NCI-H1417 (cell line): Measurements from ENCODE around the gene MACROD1.
A peak's percentile ranks its signal among the peaks of the same experiment; 100 is the strongest.

ENCODE experiments used
- DNase-seq, 3 experiments: peaks; one replicate each; lab custom pipeline; 2025; lab: John Stamatoyannopoulos, UW

MACROD1 gene

GRCh38 chr11:64093233-64094039, 72.5 kb downstream of the MACROD1 start:
- peak; percentile 23 to 83 (median 69) for DNase-seq

- DNase-seq = no peak
These were observed 73.2 kb downstream of the MACROD1 start for GRCh38 chr11:64092761-64093136.

DNA sequence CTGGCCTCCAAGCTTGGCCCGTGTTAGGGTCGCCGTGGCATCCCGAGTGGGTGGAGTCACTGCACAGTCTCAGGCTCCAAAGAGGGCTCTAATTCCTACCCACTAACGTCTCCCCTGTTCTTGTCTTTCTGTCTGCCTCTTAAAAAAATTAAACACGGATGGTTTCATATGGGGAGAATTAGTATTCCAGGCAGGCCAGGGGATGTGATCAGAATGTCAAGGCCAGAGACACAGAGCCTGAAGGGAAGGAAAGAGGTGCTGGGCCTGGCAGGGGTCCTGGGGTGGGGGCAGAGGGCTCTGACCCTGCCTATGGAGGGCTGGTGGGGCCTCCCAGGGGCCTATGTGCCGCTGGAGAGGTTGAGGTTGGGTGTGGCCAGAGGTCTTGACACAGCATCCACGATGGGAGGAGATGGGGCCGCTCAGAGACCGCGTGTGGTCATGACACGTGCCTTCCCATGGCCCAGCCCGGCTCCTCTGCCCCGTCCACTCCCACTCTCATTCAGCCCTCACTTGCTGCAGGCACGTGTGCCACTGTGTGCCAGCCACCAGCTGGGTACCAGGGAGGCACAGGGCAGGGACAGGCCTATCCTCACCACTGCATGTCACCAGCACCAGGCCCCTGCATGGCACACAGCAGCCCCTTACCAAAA, 73.7 kb downstream of the MACROD1 start:
- no peak for DNase-seq

- DNase-seq = no peak
These were observed 75.0 kb downstream of the MACROD1 start for GRCh38 chr11:64090806-64091516.

DNA sequence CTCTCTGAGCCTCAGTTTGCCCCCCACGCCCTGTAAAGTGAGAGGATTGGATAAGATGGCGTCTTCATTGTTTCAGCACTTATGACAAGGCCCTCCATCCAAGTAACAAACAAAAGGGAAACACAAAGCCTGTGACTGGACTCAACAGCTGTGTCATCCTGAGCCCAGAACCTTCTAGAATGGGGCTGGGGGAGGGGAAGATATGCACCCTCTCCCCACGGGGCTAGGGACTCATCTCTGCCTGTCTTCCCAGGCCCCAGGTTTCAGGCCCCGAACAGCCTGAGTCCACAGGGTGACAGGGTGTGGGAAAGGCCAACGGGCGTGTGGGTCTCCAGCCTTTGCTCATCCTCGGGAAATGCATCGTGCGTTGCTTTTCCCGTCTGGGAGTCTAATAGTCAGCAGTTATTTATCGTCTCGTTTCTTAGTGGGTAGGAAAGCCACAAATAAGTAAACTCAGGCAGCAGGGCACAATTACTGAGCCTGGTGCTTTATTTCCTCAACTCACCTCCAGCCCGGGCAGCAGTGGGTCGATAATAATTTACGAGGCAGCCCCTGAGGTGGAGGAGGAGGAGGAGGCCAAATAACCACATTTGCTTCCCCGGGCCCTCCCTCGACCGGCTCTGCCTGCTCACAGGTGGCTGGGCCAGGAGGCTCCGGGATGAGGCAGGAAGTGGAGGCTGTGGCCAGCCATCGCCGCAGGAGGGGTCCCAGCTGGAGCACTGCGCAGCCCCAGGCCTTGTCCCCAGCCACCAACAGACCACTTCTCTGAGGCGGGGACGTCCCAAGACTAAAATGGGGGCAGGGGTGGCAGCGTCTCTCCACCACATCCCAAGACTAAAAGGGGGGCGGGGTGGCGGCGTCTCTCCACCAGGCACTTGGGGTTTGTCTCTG, 75.8 kb downstream of the MACROD1 start:
- DNase-seq = no peak

DNA sequence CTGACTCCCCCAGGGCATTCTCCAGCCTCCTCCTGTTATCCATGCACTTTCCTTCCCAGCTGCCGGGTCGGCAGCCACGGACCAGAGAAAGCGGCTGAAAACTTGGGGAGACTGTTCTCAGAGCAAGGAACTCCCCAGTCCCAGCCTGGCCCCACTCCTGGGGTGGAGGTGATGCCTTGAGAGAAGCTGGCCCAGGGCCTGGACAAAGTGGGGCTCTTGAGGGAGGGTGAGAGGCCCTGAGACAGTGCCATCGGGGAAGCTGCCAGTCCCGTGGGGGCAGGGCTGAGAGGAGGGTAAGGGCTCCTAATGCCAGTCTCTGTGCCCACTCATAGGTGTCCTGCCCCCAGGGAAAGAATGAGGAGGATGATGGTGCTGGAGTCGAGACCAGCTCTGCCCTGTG, 76.4 kb downstream of the MACROD1 start:
- DNase-seq = no peak

DNA sequence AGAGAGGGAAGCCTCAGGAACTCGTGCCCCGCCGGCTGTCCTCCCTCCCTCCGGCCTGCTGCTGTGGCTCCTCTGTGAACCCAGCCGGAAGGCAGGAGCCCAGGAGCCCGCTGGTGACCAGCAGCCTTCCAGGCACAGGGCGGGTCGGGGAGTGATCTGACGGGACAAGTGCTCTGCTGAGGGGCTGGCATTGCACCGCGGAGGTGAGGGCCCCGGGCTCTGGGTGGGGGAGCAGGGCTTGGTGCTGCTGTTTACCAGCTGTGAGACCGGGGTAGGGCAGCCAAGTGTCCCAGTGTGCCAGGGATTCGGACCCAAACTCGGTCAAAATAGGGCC, 76.9 kb downstream of the MACROD1 start:
- DNase-seq = no peak

DNA sequence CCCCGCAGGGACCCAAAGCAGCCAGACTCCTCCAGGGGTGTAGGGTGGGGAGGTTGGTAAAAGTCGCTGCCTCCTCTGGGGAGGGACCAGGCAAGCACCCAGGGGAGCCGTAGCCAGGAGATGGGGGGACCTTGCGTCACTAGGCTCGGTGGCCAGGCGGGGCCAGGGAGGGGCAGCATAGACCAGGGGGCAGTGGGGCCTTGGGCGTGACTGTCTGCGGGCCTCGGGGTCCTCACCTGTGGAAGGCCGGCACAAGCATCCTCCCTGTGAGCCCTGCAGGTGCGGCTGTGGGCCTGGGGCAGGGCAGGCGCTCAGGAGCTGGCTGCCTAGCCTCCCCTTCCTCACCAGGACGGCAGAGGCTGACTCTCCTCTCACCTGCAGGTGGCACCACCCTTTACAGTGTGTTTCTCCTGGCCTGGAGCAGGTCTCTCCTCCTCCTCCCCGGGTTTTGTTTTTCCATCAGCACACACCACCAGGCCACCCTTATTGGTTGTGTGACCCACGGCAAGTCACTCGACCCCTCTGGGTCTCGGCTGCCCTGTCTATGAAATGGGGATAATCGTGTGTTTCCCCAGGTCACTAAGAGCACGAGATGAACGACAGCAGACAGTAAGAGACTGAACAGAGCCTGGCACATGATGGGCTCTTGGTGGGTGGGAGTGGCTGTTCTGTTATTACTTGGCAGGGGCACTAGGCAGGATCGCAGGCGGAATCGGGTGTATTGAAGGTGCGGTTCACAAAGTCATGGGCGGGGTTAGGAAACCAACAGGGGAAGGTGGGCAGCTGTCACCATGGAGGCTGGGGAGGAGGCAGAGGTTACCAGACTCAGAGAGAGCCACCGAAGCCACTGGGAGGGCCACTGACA, 77.5 kb downstream of the MACROD1 start:
- peak in 1 of 3 experiments; percentile 47 for DNase-seq

DNA sequence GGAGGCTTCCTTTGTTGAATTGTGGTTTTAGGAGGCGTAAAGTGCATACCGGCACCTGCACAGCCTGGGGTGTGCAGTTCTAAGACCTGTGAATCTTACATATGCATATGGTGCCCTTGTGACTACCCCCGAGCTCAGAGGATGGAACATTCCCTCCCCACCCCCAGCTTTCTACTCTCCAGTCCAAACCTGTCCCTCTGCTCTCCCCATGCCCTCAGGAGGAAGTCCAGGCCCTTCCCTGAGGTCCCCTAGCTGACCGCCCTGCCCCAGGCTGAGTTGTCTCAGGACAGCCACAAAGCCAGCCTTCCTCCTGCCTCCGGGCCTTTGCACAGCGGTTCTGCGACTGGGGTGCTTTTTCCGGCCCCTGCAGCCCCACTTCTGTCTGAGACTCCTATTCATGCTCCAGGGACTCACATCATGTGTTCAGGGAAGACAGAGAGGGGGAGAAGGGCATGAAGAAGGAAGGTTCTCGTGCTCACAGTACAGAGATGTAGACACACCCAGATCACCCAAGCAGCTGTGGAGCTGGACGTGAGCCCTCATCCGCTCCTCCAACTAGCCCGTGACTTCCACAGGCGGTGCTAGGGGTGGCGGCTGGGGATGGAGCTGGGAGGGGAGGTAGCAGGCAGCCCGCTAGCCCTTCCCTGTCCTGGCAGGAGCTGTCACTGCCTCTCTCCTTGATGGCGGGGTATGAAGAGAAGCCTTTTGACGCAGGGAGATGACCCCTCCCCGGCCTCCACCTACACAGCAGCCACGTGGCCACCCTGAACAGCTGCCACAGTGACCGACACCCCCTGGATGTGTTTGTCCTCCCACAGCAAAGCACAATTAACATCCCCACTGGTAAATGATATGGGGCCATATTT, 79.4 kb downstream of the MACROD1 start:
- peak; percentile 63 to 82 (median 71) for DNase-seq

DNA sequence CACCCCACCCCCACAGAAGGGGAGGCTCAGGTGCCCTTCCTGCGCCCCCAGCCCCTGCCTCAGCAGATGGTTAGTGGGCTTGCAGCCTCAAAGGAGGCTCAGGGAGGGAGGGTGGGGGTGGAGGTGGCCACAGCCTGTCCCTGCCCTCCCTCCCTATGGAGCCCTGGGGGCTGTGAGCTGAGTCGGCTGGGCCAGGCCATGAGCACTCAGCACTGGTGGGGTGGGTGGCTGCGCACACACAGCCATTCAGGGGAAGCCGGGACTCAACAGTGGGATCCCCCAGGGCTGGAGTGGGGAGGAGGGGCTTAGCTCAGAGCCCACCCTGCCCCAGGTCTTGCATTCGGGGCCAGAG, 80.0 kb downstream of the MACROD1 start:
- DNase-seq = no peak

DNA sequence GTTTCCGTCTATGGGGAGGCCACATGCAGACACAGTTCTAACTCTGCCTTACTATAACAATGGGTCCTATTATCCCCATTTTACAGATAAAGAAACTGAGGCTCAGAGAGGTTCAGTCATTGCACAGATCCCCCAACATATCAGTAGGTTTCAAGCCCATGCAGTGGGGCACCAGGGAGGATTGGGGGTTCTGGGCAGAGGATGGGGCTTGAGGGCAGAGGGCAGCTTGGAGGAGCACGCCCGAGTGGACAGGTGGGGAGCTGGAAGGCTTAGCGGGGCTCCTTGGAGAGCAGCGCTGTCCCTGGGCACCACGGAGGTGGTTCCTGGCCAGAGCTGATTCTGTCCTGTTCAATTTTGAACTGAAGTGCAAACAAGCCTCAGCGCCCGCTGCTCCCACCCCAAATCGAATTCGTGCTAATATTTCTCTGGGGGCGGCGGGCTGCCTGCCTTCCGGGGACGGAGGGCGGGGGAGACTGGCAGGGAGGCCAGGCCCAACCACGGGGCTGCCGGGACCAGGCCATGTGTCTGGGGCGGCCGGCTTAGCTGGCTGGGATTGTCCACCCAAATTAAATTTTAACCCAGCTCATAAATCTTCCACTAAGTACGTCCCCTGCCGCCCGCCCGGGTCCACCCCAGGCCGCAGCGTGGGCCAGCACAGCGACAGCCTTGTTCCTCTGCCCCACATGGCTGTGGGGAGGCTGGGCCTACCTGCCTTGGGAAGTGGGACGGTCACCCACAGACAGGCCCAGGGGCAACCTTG, 80.8 kb downstream of the MACROD1 start:
- no peak for DNase-seq

GRCh38 chr11:64084146-64084950, 81.6 kb downstream of the MACROD1 start:
- DNase-seq = peak in 1 of 3 experiments; percentile 52

DNA sequence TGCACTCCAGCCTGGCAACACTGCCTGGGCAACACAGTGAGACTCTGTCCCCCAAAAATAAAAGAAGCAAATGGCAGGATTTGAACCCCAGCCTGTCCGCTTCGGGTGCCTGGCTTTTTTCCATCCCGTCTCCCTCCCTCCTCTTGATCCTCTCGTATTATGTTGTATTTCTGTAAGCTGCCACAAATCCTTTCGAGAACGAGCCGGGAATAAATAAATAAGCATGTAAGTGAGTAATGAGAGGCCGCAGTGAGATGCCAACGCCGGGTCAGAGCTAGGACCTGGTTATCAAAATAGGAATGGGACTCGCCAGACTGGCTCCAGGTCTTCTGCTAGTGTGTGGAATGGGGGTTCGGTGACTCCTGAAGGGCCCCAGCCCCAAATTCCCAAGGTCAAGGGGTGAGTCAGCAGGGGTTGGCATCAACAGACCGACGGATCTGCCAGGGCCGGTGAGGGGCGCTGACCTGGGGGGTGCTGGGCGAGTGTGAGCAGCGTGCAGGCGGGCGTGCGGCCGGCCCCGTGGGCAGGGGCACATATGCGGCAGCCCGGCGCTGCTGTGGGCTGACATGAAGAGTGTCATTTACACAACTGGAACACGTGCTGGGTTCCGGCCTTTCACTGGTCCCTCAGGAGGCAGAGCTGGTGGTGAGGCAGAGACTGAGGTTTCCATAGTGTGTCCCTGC, 82.4 kb downstream of the MACROD1 start:
- no peak for DNase-seq

GRCh38 chr11:64081745-64082442, 84.0 kb downstream of the MACROD1 start:
- DNase-seq = peak; percentile 91 to 99 (median 92)

GRCh38 chr11:64080390-64080789, 85.5 kb downstream of the MACROD1 start:
- no peak for DNase-seq

DNA sequence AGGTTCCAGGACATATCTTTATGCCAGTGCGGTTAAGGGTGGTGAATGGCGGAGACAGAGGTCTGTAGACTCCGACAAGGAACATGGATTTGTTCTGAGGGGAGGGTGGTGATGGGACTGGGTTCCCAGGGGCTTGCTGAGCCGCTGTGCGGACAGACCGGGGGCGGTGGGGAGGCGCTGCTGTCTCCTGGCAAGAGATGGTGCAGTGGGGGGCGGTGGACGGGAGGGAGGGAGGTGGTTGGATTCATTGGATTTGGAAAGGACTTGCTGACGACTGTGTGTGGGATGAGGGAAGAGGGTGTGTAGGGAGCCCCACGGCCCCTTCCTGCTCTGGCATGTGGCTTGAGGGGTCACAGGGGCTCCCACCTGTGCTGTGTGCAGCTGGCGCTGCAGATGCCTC, 87.0 kb downstream of the MACROD1 start:
- DNase-seq = no peak

DNA sequence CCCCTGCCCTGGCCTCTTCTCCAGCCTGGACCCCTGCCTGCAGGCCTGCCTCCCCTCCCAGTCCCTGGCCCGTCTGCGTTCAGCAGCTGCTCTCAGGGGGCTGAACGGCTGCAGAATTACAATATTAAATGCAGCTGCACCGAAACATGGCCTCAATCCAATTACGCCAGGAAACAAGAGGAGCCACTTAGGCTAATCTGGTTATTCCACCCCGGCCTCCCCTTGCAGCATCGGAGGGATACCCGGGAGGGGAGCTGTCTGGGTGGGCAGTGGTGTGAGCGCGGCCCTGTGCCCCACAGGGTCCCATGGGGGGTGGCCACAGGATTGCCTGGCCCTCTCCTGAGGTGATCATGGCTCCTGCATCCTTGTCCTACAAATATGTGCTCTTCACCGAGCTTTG, 87.6 kb downstream of the MACROD1 start:
- peak in 2 of 3 experiments; percentile 65 to 86 for DNase-seq
